GM18870 (cell line): ENCODE results near the gene DCPS.
A peak's percentile ranks its signal among the peaks of the same experiment; 100 is the strongest.
"Not testable (repeated sequence)": the region's sequence is repeated elsewhere in the genome, so short reads cannot be mapped to it uniquely, and the experiment has no call there.

Experiments
- ATAC-seq: cut with Tn5 transposase; IDR thresholded peaks from one replicate; pipeline ENCODE4 v1.9.1; 2021; ENCODE audit warnings: moderate library complexity; ENCODE audit not compliant: unreplicated experiment

Gene DCPS

GRCh38 chr11:126378763-126379162 is 74.9 kb downstream of the DCPS start:
- no peak for ATAC-seq

GRCh38 chr11:126380909-126381308 is 77.0 kb downstream of the DCPS start:
- ATAC-seq, result no peak

DNA sequence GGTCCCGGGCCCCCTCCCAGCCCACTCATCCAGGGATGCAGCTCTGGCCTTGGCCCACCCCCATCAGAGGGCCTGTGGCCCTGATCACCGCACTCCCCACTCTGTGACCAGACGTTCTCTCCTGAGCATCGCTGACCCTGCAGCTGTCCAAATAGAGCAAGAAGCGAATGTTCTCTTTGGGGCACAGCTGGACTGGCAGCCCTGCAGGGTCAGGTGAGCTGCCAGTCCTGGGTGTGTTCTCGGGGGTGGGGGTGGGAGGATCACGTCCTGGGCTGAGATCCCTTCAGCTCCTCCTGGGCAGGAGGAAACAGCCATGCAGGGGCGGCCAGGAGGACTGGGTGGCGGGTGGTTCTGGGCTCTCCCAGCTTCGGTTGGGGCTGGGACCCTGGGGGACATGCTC is 78.1 kb downstream of the DCPS start:
- ATAC-seq, result not testable (repeated sequence)

DNA sequence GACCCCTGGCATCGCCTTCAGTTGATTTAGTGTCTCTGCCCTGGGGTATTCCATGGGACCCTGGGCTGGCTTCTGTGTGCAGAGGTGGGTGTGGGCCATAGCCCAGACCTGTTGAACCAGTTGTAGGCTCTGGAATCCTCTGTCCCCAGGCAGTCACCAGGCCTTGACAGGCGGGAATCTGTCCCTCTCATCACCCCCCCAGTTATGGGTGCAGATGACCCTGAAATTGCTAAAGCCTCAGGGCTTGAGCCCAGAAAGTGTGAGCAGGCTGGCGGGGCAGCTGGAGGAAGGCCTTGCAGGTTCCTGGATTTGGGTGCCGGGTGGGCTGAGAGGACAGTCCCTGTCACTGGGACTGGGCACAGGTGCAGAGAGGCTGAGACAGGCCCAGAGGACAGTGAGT is 78.8 kb downstream of the DCPS start:
- ATAC-seq, result not testable (repeated sequence)

DNA sequence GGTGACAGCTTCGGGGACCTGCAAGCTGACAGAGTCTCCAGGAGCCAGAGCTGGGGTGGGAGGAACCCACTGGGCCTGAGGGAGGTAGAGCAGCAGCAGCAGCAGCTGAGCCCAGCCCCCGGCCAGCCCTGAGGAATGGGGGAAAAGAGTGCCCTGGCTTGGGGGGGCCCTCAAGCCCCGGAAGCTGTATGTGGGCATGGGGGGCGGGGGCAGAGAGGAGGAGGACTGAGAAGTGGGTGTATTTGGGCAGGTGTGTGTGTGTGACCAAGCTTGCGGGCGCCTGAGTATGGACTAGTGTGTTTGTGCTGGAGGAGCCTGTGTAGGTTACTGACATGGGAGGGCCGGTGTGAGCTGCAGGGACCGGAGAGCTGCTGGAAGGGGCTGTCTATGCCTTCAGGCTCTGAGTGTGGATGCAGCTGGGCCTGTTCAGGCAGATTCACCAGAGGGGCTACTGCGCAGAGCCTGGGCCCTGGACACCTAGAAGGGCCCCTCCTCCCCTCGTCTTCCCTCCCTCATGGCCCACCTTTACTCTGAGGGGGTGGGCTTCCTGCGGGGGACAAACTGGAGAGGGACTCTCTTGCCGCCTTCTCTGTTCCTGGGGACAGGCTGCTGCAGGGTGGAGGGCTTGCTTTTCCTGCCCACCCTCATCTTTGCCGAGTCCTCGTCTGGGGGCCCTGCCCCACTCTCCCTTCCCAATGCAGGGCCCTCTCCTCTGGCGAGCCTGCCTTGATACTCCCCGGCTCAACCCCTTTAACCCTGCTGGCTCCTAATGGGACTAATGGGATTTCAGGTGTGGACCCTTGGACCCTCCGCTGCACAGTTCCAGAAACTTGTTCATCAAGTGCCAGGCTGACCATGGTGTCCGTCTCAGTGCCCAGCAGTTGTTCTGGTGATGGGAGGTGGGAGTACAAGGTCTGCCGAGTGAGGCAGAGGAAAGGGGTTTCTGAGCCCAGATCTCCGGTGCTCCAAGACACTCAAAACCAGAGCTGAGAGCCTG is 79.8 kb downstream of the DCPS start:
- no peak for ATAC-seq

GRCh38 chr11:126384449-126385070 is 80.7 kb downstream of the DCPS start:
- no peak for ATAC-seq

DNA sequence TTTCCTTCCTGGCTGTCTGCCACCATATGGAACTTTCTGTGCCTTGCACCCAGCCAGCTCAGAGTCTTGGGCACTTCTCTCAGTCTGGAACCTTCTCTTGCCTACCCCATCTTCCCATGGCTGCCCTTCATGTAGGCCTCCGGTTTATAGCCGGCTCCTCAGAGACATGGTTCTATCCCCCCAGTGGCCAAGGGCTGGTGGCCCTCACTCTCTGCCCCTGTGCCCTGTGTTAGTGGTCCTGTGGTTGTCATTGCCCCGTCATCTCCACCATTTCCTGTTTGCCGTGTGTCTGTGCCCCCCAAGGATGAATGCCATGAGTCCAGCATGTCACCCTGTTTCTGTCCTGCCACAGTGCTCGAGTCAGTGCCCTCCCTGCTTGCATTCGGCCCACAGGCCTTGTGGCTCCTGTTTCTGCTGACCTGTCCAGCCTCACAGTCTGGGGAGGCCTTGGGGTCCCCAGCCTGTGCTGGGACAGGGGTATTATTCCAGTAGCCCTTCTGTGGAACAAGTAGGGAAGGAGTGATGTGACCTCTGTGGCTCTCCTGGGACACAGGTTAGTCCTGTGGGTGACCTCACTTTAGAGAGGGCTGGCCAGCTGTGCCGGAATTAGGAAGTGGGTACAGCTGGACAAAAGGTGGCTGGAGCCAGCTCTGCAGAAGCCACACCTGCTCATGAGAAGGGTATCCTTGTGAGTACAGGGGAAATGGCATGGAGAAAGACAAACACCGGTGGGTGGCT is 82.3 kb downstream of the DCPS start:
- no peak for ATAC-seq

GRCh38 chr11:126386729-126387071 is 82.8 kb downstream of the DCPS start:
- not testable (repeated sequence) for ATAC-seq

GRCh38 chr11:126387857-126388256 is 84.0 kb downstream of the DCPS start:
- no peak for ATAC-seq

- ATAC-seq, result no peak
Measured at GRCh38 chr11:126390272-126390867, 86.5 kb downstream of the DCPS start.

DNA sequence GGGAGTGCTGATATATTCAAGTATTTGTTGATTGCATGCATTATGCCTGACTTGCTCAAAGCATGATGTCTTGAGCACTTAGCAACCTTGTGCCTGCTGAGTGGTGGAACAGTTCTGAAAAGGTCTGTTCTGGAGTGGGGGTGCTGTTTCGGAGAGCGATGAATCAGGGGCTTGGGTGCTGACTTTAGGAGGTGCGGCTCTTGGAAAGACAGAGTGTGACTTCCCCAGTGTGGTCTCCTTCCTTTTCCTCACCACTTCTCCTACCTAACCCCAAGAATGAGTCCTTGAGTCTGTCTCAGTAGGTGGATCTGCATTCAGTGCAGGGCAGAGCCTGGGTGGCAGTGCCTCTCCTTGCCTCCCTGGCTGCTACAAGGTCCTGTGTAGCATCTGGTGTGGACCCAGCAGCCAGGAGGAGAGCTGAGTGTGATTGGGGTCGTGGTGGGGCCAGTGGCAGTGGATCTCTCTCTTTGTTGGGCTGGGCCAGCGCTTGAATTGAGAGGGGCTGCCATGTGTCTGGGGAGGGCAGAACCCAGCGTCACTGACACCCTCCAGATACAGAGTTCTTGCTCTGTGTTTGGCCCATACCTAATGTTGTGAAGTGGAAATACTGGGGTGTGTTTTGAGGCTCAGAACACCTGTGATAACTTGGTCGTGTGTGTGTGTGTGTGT is 87.6 kb downstream of the DCPS start:
- no peak for ATAC-seq

GRCh38 chr11:126391970-126392632 is 88.2 kb downstream of the DCPS start:
- peak; percentile 65 for ATAC-seq

DNA sequence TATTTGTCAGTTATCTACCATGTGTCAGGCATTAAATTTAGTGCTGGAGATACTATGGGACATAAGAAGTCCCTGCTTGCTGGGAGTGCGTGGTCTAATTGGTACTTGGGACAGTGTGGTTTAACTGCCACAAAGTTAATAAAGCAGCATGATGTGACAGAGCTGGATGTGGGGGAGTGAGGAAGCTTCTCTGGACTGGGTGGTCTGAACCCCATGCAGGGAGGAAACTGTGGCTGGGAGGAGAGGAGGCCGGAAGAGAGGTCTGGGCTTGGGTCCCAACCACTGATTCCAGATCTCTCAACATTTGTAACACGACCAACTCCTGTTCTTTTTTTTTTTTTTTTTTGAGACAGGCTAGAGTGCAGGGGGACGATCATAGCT is 88.8 kb downstream of the DCPS start:
- ATAC-seq, result peak; percentile 17

- no peak for ATAC-seq
Measured at GRCh38 chr11:126393143-126393542, 89.3 kb downstream of the DCPS start.

DNA sequence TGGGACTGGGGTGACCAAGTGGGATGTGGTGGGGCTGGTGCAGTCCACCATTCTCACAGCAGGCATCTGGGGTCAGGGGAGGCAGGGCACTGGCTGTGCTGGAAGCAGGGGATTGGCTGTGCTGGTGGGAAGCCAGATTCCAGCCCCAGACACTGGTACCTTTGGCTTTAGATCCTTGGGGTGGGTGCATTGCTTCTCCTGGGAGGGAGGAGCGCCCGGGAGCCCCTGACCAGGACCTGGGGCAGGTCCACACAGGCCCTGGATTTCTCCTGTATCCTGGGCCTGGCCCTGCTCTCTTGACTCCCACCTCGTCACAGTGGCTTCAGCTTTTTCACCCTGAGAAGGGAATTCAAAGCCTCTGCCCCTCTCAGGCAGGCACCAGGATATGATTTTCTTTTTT is 90.2 kb downstream of the DCPS start:
- no peak for ATAC-seq

DNA sequence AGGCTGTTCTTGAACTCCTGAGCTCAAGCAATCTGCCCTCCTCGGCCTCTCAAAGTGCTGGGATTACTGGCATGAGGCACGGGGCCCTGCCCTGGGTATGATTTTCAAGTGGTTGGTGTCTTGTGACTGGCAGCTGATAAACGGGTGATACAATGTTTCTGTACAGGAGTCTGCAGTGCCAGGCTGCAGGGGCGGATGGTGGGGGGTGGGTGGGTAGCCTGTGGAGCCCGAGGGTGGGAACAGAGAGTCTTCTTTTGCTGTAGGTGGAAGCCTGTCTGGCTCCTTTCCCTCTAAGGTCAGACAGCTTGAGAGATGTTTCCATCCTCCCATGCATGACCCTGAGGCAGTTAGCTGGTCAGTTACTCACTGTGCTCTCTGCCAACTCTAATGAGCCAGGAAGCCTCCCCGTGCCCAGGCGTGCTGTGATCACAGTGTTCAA is 90.8 kb downstream of the DCPS start:
- not testable (repeated sequence) for ATAC-seq
